ENCODE measurements around the gene CTIF.

DNA sequence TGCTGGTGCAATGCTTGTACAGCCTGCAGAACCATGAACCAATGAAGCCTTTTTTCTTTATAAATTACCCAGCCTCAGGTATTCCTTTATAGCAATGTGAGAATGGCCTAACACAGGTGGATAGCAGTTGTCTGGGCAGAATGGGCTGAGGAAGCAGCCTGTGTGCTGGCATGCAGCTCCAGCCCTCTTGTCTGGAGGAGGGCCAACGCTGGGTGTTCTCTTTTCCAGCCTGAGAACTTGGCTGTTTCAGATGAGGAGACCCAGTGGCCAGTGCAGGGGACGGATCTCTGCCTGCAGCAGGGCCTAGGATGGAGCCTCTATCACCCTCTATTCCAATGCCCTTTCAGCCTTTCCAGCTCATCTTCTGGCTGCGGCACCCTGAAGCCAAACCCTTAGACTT is 58.8 kb downstream of the CTIF start:
- TF ChIP-seq, protein P1, sequence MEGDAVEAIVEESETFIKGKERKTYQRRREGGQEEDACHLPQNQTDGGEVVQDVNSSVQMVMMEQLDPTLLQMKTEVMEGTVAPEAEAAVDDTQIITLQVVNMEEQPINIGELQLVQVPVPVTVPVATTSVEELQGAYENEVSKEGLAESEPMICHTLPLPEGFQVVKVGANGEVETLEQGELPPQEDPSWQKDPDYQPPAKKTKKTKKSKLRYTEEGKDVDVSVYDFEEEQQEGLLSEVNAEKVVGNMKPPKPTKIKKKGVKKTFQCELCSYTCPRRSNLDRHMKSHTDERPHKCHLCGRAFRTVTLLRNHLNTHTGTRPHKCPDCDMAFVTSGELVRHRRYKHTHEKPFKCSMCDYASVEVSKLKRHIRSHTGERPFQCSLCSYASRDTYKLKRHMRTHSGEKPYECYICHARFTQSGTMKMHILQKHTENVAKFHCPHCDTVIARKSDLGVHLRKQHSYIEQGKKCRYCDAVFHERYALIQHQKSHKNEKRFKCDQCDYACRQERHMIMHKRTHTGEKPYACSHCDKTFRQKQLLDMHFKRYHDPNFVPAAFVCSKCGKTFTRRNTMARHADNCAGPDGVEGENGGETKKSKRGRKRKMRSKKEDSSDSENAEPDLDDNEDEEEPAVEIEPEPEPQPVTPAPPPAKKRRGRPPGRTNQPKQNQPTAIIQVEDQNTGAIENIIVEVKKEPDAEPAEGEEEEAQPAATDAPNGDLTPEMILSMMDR (IDR thresholded peaks at IDR 0.05), result no peak
- TF ChIP-seq POLR2AphosphoS5 (IDR thresholded peaks at IDR 0.05; ENCODE audit: insufficient read depth in 1 of 2, low read depth in 1 of 2) (no peak), POLR2A (IDR thresholded peaks at IDR 0.05) (no peak)
